GM23338 (cell line): ENCODE data around the gene MRM2. TPM values are rescaled to one million over a fixed set of nuclear protein-coding genes. Genes with fewer than 3 reads are reported as not detected.
A peak's percentile ranks its signal among the peaks of the same experiment; 100 is the strongest.

Experiments used
- ATAC-seq: fragments of 200-7000 bp; cut with Tn5 transposase; 3 replicates; pipeline ENCODE4 v1.9.1; 2020
- DNase-seq: peaks from one replicate; pipeline ENCODE4 v3.0.0-alpha.2; 2015; ENCODE audit warnings: low spot score
- H2AFZ ChIP-seq: fragments of 200-600 bp; sonication (generic); 2 replicates; pipeline ENCODE4 v1.8.0; 2016; ENCODE audit warnings: antibody characterized with exemption, mild to moderate bottlenecking, moderate library complexity
- H3F3A ChIP-seq: fragments of 200-600 bp; sonication (generic); replicated peaks from 2 replicates; pipeline ENCODE4 v1.8.0; 2017; ENCODE audit warnings: antibody characterized with exemption, mixed run types, low read depth
- H3K27ac ChIP-seq: fragments of 200-600 bp; sonication (generic); 2 replicates; pipeline ENCODE4 v1.6.1; 2016; ENCODE audit warnings: low read depth
- H3K27me3 ChIP-seq: fragments of 200-600 bp; sonication (generic); 2 replicates; pipeline ENCODE4 v1.8.0; 2016; ENCODE audit warnings: mild to moderate bottlenecking, mixed run types, moderate library complexity; ENCODE audit not compliant: insufficient read depth
- H3K36me3 ChIP-seq: fragments of 200-600 bp; sonication (generic); 2 replicates; pipeline ENCODE4 v1.8.0; 2016; ENCODE audit warnings: mild to moderate bottlenecking; ENCODE audit not compliant: insufficient read depth
- H3K4me1 ChIP-seq: fragments of 200-600 bp; sonication (generic); 2 replicates; pipeline ENCODE4 v1.8.0; 2016; ENCODE audit warnings: mild to moderate bottlenecking, moderate library complexity; ENCODE audit not compliant: insufficient read depth
- H3K4me2 ChIP-seq: fragments of 200-600 bp; sonication (generic); 2 replicates; pipeline ENCODE4 v1.7.1; 2017; ENCODE audit warnings: mixed run types
- H3K4me3 ChIP-seq: fragments of 200-600 bp; sonication (generic); 2 replicates; pipeline ENCODE4 v1.6.1; 2016; ENCODE audit warnings: mixed run types
- H3K79me2 ChIP-seq: fragments of 200-600 bp; sonication (generic); replicated peaks from 2 replicates; pipeline ENCODE4 v1.8.0; 2017; ENCODE audit warnings: mild to moderate bottlenecking; ENCODE audit not compliant: insufficient read depth
- H3K9me2 ChIP-seq: fragments of 200-600 bp; sonication (generic); 2 replicates; pipeline ENCODE4 v1.8.0; 2017; ENCODE audit not compliant: insufficient read depth
- H4K20me1 ChIP-seq: fragments of 200-600 bp; sonication (generic); replicated peaks from 2 replicates; pipeline ENCODE4 v1.8.0; 2017; ENCODE audit warnings: mild to moderate bottlenecking; ENCODE audit not compliant: insufficient read depth
- H3K27ac Mint-ChIP-seq: 2 replicates; pipeline ENCODE4 v1.8.0; 2020; ENCODE audit warnings: inconsistent platforms, mild to moderate bottlenecking, moderate library complexity, mixed read lengths
- H3K27me3 Mint-ChIP-seq: 3 replicates; pipeline ENCODE4 v1.8.0; 2022; ENCODE audit warnings: low read depth, mild to moderate bottlenecking, moderate library complexity, mixed read lengths, inconsistent platforms; ENCODE audit not compliant: insufficient read depth, poor library complexity
- H3K36me3 Mint-ChIP-seq: 3 replicates; pipeline ENCODE4 v1.8.0; 2021; ENCODE audit warnings: low read depth, mild to moderate bottlenecking, inconsistent platforms, moderate library complexity, mixed read lengths
- H3K4me1 Mint-ChIP-seq: 3 replicates; pipeline ENCODE4 v1.8.0; 2020; ENCODE audit warnings: mild to moderate bottlenecking, inconsistent platforms, mixed read lengths
- H3K4me3 Mint-ChIP-seq: 3 replicates; pipeline ENCODE4 v1.8.0; 2021; ENCODE audit warnings: moderate library complexity, mild to moderate bottlenecking, inconsistent platforms, mixed read lengths
- H3K9me3 Mint-ChIP-seq: 3 replicates; pipeline ENCODE4 v1.8.0; 2020; ENCODE audit warnings: moderate library complexity, mild to moderate bottlenecking, inconsistent platforms, mixed read lengths
- CTCF ChIP-seq, 2 experiments: fragments of 200-600 bp in 1 of 2; sonication (generic) in 1 of 2; conservative IDR thresholded peaks; 2 replicates each; pipeline versions ENCODE4 v1.5.1 to v1.6.1; 2016 to 2017; ENCODE audit warnings: antibody characterized with exemption in 2 of 2, low read depth in 2 of 2, mild to moderate bottlenecking in 2 of 2, moderate library complexity in 1 of 2
- ETS1 ChIP-seq: IDR thresholded peaks from 2 replicates; pipeline ENCODE4 v1.6.1; 2016; ENCODE audit warnings: antibody characterized with exemption
- EZH2 ChIP-seq: fragments of 200-600 bp; sonication (generic); IDR thresholded peaks from one replicate; pipeline ENCODE4 v1.8.0; 2017; ENCODE audit warnings: antibody characterized with exemption, mild to moderate bottlenecking, low read depth; ENCODE audit not compliant: unreplicated experiment
- EZH2phosphoT487 ChIP-seq: fragments of 200-600 bp; sonication (generic); IDR thresholded peaks from one replicate; pipeline ENCODE4 v1.8.1; 2018; ENCODE audit warnings: antibody characterized with exemption; ENCODE audit not compliant: unreplicated experiment
- JUNB ChIP-seq: IDR thresholded peaks from one replicate; pipeline ENCODE4 v1.6.1; 2016; ENCODE audit warnings: antibody characterized with exemption; ENCODE audit not compliant: unreplicated experiment
- NANOG ChIP-seq: IDR thresholded peaks from 2 replicates; pipeline ENCODE4 v1.6.1; 2016; ENCODE audit warnings: antibody characterized with exemption, borderline replicate concordance
- POLR2AphosphoS5 ChIP-seq: IDR thresholded peaks from 2 replicates; pipeline ENCODE4 v1.6.1; 2016; ENCODE audit warnings: antibody characterized with exemption, low read depth
- REST ChIP-seq: IDR thresholded peaks from one replicate; pipeline ENCODE4 v1.6.1; 2018; ENCODE audit warnings: antibody characterized with exemption; ENCODE audit not compliant: unreplicated experiment
- STAT1 ChIP-seq: IDR thresholded peaks from one replicate; pipeline ENCODE4 v1.6.1; 2016; ENCODE audit warnings: antibody characterized with exemption; ENCODE audit not compliant: unreplicated experiment
- ZNF114 ChIP-seq: fragments of 250-450 bp; sonication (Bioruptor Pico); IDR thresholded peaks from 2 replicates; pipeline ENCODE4 v1.5.0; 2020; ENCODE audit warnings: mild to moderate bottlenecking, moderate library complexity
- ZNF331 ChIP-seq: fragments of 250-450 bp; sonication (Bioruptor Pico); IDR thresholded peaks from 2 replicates; pipeline ENCODE4 v1.5.0; 2020; ENCODE audit warnings: low read depth, mild to moderate bottlenecking, moderate library complexity
- ZNF462 ChIP-seq: fragments of 250-450 bp; sonication (Bioruptor Pico); IDR thresholded peaks from 2 replicates; pipeline ENCODE4 v1.5.0; 2020; ENCODE audit warnings: mild to moderate bottlenecking, moderate library complexity
- polyA plus RNA-seq: library from polyadenylated mRNA; unstranded; fragments of >200 nt; fragmentation: Nextera tagmentation; extraction: Ambion mirVana; gene quantifications from 2 replicates; pipeline ENCODE4 v1.2.1, GENCODE V29; 2016
- total RNA-seq: library from RNA; depleted of rRNA; stranded (reverse); fragments of >200 nt; shearing (Covaris generic); gene quantifications from 2 replicates; pipeline ENCODE4 v1.2.3, GENCODE V29; 2014

MRM2 gene
- total and polyA plus RNA-seq, 2 experiments from 2014 or later = 30.0 to 37.8 TPM

GRCh38 chr7:2242541-2243429 lies 780 bp upstream of the MRM2 start:
- peaks cover 9% of the 10 kb centered on the region for H3K4me1 Mint-ChIP-seq
- peak overlapping the region; percentile 89 for H3K4me2 ChIP-seq
- H3K36me3 Mint-ChIP-seq = peaks cover 23% of the 10 kb centered on the region
- peaks cover 11% of the 10 kb centered on the region for H3K27me3 Mint-ChIP-seq
- ATAC-seq (peak; percentile 50), DNase-seq (peak; percentile 61)
- H3K27ac ChIP-seq = peak overlapping the region; percentile 5; the same call in 1 of the 2 replicates
- H3K27ac Mint-ChIP-seq = peak overlapping the region; percentile 95
- H3K27me3 ChIP-seq = no peaks in the 10 kb centered on the region
- H3K36me3 ChIP-seq = peaks cover 8% of the 10 kb centered on the region
- TF ChIP-seq ZNF462 (CRISPR knock-in tag) = no peak
- no peak for TF ChIP-seq NANOG
- TF ChIP-seq POLR2AphosphoS5 = no peak
- no peak for TF ChIP-seq ZNF331
- TF ChIP-seq EZH2 = no peak
- TF ChIP-seq JUNB = no peak
- TF ChIP-seq ZNF114 (CRISPR knock-in tag) = no peak
- TF ChIP-seq STAT1 = no peak
- TF ChIP-seq ETS1 = no peak
- TF ChIP-seq REST = no peak
- no peak for TF ChIP-seq EZH2phosphoT487
- no peak for TF ChIP-seq CTCF (conservative IDR thresholded peaks at IDR 0.05; ENCODE audit: low read depth in 2 of 2)
- H3K4me3 ChIP-seq = peak overlapping the region; percentile 94
- H3K79me2 ChIP-seq = peaks cover 32% of the 10 kb centered on the region
- H3K4me1 ChIP-seq = peaks cover 16% of the 10 kb centered on the region
- no peaks in the 10 kb centered on the region; the same call in 1 of the 2 replicates for H4K20me1 ChIP-seq
- H3K4me3 Mint-ChIP-seq = peak overlapping the region; percentile 90
- H3K9me2 ChIP-seq = no peaks in the 10 kb centered on the region
- no peaks in the 10 kb centered on the region for H3K9me3 Mint-ChIP-seq
- H3F3A ChIP-seq = 0 out of 2 replicates have a peak, but pooled peaks cover 4% of the 10 kb centered on the region
- H2AFZ ChIP-seq = peak overlapping the region; percentile 39; the same call in 1 of the 2 replicates
